Ascending aorta (tissue), 2 donors: ENCODE results near the gene ABCC12. TPM values are rescaled to one million over a fixed set of nuclear protein-coding genes. Genes with fewer than 3 reads are reported as not detected.

Experiments used
- DNase-seq, 2 donors: peaks; one replicate each; pipeline ENCODE4 v3.0.0-alpha.2; 2019; ENCODE audit warnings: low spot score in 2 of 2
- H3K27ac ChIP-seq, 2 donors: fragments of 200-600 bp; sonication (generic); one replicate each; pipeline ENCODE4 v1.5.1; 2016 to 2017; ENCODE audit warnings: mild to moderate bottlenecking in 1 of 2
- H3K27me3 ChIP-seq: fragments of 200-600 bp; sonication (generic); one replicate; pipeline ENCODE4 v1.5.1; 2017
- H3K36me3 ChIP-seq, 2 donors: fragments of 200-600 bp; sonication (generic); one replicate each; pipeline ENCODE4 v1.5.1; 2016
- H3K4me1 ChIP-seq, 2 donors: fragments of 200-600 bp; sonication (generic); one replicate each; pipeline ENCODE4 v1.5.1; 2016 to 2017; ENCODE audit warnings: mild to moderate bottlenecking in 1 of 2
- H3K4me3 ChIP-seq, 2 donors: fragments of 200-600 bp; sonication (generic); one replicate each; pipeline ENCODE4 v1.5.1; 2016 to 2017; ENCODE audit warnings: mild to moderate bottlenecking in 1 of 2
- H3K9me3 ChIP-seq, 2 donors: fragments of 200-600 bp; sonication (generic); one replicate each; pipeline ENCODE4 v1.5.1; 2016
- CTCF ChIP-seq, 3 experiments: fragments of 200-600 bp in 2 of 3; fragments of 450-650 bp in 1 of 3; sonication (generic) in 2 of 3; IDR thresholded peaks; one replicate each; pipeline ENCODE4 v1.5.1; 2016 to 2019; ENCODE audit warnings: antibody characterized with exemption in 3 of 3, mild to moderate bottlenecking in 1 of 3, moderate library complexity in 1 of 3
- intact Hi-C: fragments of 100-400 bp; cut with DNase I; formaldehyde crosslinking; loops from one replicate; pipeline ENCODE4 v1.15.1; 2023
- total RNA-seq: library from RNA; depleted of rRNA; stranded (reverse); fragments of >200 nt; gene quantifications from one replicate; pipeline ENCODE4 v1.1.0, GENCODE V29; 2016

ABCC12 gene
- total RNA-seq, 1 donor from 2014 or later = not detected

- Histone ChIP-seq H3K4me3 (no peak overlapping the region), H3K27ac (no peak overlapping the region), H3K4me1 (no peaks in the 10 kb centered on the region), H3K9me3 (no peaks in the 10 kb centered on the region), H3K27me3 (no peaks in the 10 kb centered on the region), H3K36me3 (no peaks in the 10 kb centered on the region)
- DNase-seq = no peak
- intact Hi-C loops = no loop called here
- no peak for TF ChIP-seq CTCF (IDR thresholded peaks at IDR 0.05)
Observed at GRCh38 chr16:48136547-48137360, 19.0 kb downstream of the ABCC12 start.

- Histone ChIP-seq H3K9me3 (no peaks in the 10 kb centered on the region), H3K4me3 (no peak overlapping the region), H3K36me3 (no peaks in the 10 kb centered on the region), H3K27ac (no peak overlapping the region), H3K4me1 (no peaks in the 10 kb centered on the region), H3K27me3 (no peaks in the 10 kb centered on the region)
- TF ChIP-seq CTCF (IDR thresholded peaks at IDR 0.05) = no peak
- no peak for DNase-seq
- intact Hi-C loops = no loop called here
Observed at GRCh38 chr16:48133455-48134211, 22.2 kb downstream of the ABCC12 start.

DNA sequence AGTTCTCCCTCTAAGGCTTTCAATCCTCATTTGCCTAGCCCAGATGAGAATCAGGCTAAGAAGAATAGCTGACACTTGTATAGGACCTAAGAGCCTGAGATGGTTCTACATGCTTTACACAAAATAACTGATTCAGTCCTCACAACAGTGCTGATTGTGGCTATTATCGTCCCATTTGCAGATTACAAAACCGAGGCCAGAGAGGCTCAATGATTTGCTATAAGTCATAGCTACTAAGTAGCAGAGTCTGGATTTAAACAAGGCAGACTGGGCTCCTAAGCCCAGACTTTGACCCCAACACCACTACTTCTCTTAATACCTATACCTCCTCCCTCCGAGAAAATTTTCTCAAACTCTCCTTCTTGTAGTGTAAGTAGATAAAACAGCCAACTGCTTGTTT is 23.1 kb downstream of the ABCC12 start:
- Histone ChIP-seq H3K9me3 (no peaks in the 10 kb centered on the region), H3K4me1 (no peaks in the 10 kb centered on the region), H3K27me3 (no peaks in the 10 kb centered on the region), H3K4me3 (no peak overlapping the region), H3K36me3 (no peaks in the 10 kb centered on the region), H3K27ac (no peak overlapping the region)
- TF ChIP-seq CTCF (IDR thresholded peaks at IDR 0.05) = no peak
- no peak for DNase-seq
- intact Hi-C loops = no loop called here

GRCh38 chr16:48131201-48131935 is 24.4 kb downstream of the ABCC12 start:
- Histone ChIP-seq H3K27ac (no peak overlapping the region), H3K9me3 (no peaks in the 10 kb centered on the region), H3K36me3 (no peaks in the 10 kb centered on the region), H3K27me3 (no peaks in the 10 kb centered on the region), H3K4me1 (no peaks in the 10 kb centered on the region), H3K4me3 (no peak overlapping the region)
- intact Hi-C loops = no loop called here
- no peak for TF ChIP-seq CTCF (IDR thresholded peaks at IDR 0.05)
- DNase-seq = no peak

- Histone ChIP-seq H3K9me3 (no peaks in the 10 kb centered on the region), H3K27ac (no peak overlapping the region), H3K4me1 (no peaks in the 10 kb centered on the region), H3K27me3 (no peaks in the 10 kb centered on the region), H3K4me3 (no peak overlapping the region), H3K36me3 (no peaks in the 10 kb centered on the region)
- TF ChIP-seq CTCF (IDR thresholded peaks at IDR 0.05) = no peak
- no peak for DNase-seq
- intact Hi-C loops = no loop called here
Observed at GRCh38 chr16:48129926-48130325, 25.9 kb downstream of the ABCC12 start.
